Measurements from ENCODE around the gene TBCE. TPM values are rescaled to one million over a fixed set of nuclear protein-coding genes. Genes with fewer than 3 reads are reported as not detected.
"Not testable (repeated sequence)": the region's sequence is repeated elsewhere in the genome, so short reads cannot be mapped to it uniquely, and the experiment has no call there.

TBCE gene
- total and polyA plus RNA-seq, 4 experiments from 2014 or later: 17.0 to 19.1 (median 18.1) TPM

DNA sequence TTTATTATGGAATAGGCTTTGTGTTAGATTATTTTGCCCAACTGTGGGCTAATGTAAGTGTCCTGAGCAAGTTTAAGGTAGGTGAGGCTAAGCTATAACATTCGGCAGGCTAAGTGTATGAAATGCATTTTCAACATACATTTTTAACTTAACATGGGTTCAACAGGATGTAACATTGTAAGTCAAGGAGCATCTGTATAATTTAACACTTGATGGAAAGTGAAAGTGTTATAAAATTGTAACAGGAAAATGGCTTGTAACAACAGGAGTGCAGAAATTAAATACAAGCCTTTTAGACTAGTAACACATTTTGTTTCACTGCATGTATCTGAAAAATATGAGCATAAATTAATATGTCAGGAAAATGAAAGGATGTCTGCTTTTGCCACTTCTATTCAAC lies 94.7 kb downstream of the TBCE start:
- H3K9me3 ChIP-seq (ENCODE audit: control insufficient read depth in 1 of 2, low read length in 2 of 2): no peaks in the 10 kb centered on the region
- DNase-seq: no peak
- no peaks in the 10 kb centered on the region for H3K27me3 Mint-ChIP-seq
- no peaks in the 10 kb centered on the region for H3K9me3 Mint-ChIP-seq
- ChIA-PET POLR2A (ENCODE audit: partially characterized antibody) (no interaction called here), CTCF (ENCODE audit: partially characterized antibody) (interaction anchor here (1.7 kb wide), 1 partner anchor 43 kb away, joined by 4 read pairs; no protein-coding TSS in a partner anchor)
- no peak overlapping the region for H3K4me3 ChIP-seq (ENCODE audit: low read length in 2 of 2)
- peak overlapping the region in 5 of 7 donors; percentile 2 to 58 (median 4) for H3K27ac Mint-ChIP-seq
- intact Hi-C loops (cut with micrococcal nuclease): no loop called here
- H3K4me1 Mint-ChIP-seq: peaks cover 10 to 14% (median 12%) of the 10 kb centered on the region in 4 donors
- peaks cover 14% of the 10 kb centered on the region for H3K4me1 ChIP-seq (ENCODE audit: insufficient read depth, low read length)
- H3K4me3 Mint-ChIP-seq: peak overlapping the region in 1 of 8 donors; percentile 9
- no peaks in the 10 kb centered on the region for H3K27me3 ChIP-seq (ENCODE audit: insufficient read depth, low read length)
- peaks cover 2 to 15% of the 10 kb centered on the region in 2 donors for H3K36me3 Mint-ChIP-seq
- H3K27ac ChIP-seq (ENCODE audit: low read depth, low read length): no peak overlapping the region
- no peaks in the 10 kb centered on the region for H3K36me3 ChIP-seq (ENCODE audit: insufficient read depth, low read length)

DNA sequence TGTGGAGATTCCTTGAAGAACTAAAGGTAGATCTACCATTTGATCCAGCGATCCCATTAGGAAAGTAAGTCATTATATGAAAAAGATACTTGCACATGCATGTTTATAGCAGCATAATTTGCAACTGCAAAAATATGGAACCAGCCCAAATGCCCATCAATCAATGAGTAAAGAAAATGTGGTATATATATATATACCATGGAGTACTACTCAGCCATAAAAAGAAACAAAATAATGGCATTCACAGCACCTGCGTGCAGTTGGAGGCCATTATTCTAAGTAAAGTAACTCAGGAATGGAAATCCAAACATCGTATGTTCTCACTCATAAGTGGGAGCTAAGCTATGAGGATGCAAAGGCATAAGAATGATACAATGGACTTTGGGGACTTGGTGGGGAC lies 95.6 kb downstream of the TBCE start:
- CTCF ChIA-PET (ENCODE audit: partially characterized antibody); H3K36me3 ChIP-seq (ENCODE audit: insufficient read depth, low read length): not testable (repeated sequence)
- peaks cover 10 to 14% (median 12%) of the 10 kb centered on the region in 4 donors for H3K4me1 Mint-ChIP-seq

DNA sequence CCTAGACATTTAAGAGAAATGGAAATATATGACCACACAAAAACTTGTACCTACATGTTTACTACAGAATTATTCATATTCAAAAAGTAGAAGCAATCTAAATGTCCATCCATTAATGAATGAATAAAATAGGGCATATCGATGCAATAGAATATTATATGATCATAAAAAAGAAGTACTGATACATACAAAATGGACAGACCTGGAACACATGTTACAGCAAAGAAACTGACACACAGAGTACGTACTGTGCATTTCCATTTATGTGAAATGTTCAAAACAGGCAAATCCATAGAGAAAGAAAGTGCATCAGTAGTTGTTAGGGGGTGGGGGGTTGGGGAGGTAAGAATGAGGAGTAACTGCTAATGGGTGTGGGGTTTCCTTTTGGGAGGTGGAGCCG lies 97.8 kb downstream of the TBCE start:
- H3K27me3 ChIP-seq (ENCODE audit: insufficient read depth, low read length): no peaks in the 10 kb centered on the region
- H3K36me3 Mint-ChIP-seq: peaks cover 7 to 18% of the 10 kb centered on the region in 2 donors

More for the DNA sequence above, 95.6 kb downstream of the TBCE start:
- POLR2A ChIA-PET (ENCODE audit: partially characterized antibody); H3K4me3 ChIP-seq (ENCODE audit: low read length in 2 of 2); H3K27me3 ChIP-seq (ENCODE audit: insufficient read depth, low read length); H3K9me3 Mint-ChIP-seq; DNase-seq; intact Hi-C loops (cut with micrococcal nuclease); H3K27ac ChIP-seq (ENCODE audit: low read depth, low read length); H3K27me3 Mint-ChIP-seq; H3K9me3 ChIP-seq (ENCODE audit: control insufficient read depth in 1 of 2, low read length in 2 of 2): not testable (repeated sequence)
- peaks cover 2 to 15% of the 10 kb centered on the region in 2 donors for H3K36me3 Mint-ChIP-seq
- H3K4me3 Mint-ChIP-seq: peak overlapping the region in 1 of 8 donors; percentile 30
- peak overlapping the region in 1 of 7 donors; percentile 26 for H3K27ac Mint-ChIP-seq
- H3K4me1 ChIP-seq (ENCODE audit: insufficient read depth, low read length): peaks cover 14% of the 10 kb centered on the region

DNA sequence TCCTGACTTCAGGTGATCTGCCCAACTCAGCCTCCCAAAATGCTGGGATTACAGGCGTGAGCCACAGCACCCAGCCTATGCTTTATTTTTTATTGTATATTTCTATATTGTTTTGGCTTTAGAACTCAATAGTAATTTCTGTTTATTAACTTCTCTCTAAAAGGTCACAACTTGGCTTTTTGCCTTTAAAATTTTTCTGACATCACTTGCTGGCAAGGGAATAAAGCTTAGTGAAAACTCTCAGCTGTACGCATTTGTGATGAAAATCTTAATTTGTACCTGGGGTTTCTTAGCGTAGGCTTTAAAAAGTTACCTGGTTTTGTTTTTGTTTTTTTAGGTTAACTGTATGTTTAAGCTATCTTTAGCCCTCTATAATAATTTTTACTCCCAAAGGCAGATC lies 100.8 kb downstream of the TBCE start:
- ChIA-PET POLR2A (ENCODE audit: partially characterized antibody) (no interaction called here), CTCF (ENCODE audit: partially characterized antibody) (interaction anchor here (0.7 to 1.6 kb wide), 2 partner anchors 36 to 41 kb away, joined by 3 read pairs; partner anchors contain the start of gene B3GALNT2)
- Histone ChIP-seq H3K4me1 (ENCODE audit: insufficient read depth, low read length) (peaks cover 5% of the 10 kb centered on the region), H3K4me3 (ENCODE audit: low read length in 2 of 2) (no peak overlapping the region), H3K9me3 (ENCODE audit: control insufficient read depth in 1 of 2, low read length in 2 of 2) (no peaks in the 10 kb centered on the region), H3K27me3 (ENCODE audit: insufficient read depth, low read length) (no peaks in the 10 kb centered on the region), H3K27ac (ENCODE audit: low read depth, low read length) (no peak overlapping the region), H3K36me3 (ENCODE audit: insufficient read depth, low read length) (no peaks in the 10 kb centered on the region)
- no peak for DNase-seq
- Mint-ChIP-seq H3K27me3 (no peaks in the 10 kb centered on the region), H3K4me1 (peaks cover 0 to under 1% (median 0%) of the 10 kb centered on the region in 4 donors), H3K9me3 (no peaks in the 10 kb centered on the region), H3K27ac (no peak overlapping the region), H3K36me3 (peaks cover 7 to 18% of the 10 kb centered on the region in 2 donors), H3K4me3 (no peak overlapping the region)
- intact Hi-C loops (cut with micrococcal nuclease): no loop called here

More for the DNA sequence above, 97.8 kb downstream of the TBCE start:
- Histone ChIP-seq H3K9me3 (ENCODE audit: control insufficient read depth in 1 of 2, low read length in 2 of 2) (no peaks in the 10 kb centered on the region), H3K4me1 (ENCODE audit: insufficient read depth, low read length) (peaks cover 14% of the 10 kb centered on the region), H3K27ac (ENCODE audit: low read depth, low read length) (no peak overlapping the region), H3K4me3 (ENCODE audit: low read length in 2 of 2) (no peak overlapping the region), H3K36me3 (ENCODE audit: insufficient read depth, low read length) (no peaks in the 10 kb centered on the region)
- ChIA-PET POLR2A (ENCODE audit: partially characterized antibody) (no interaction called here), CTCF (ENCODE audit: partially characterized antibody) (no interaction called here)
- DNase-seq: no peak
- Mint-ChIP-seq H3K9me3 (no peaks in the 10 kb centered on the region), H3K4me1 (peaks cover 10 to 14% (median 12%) of the 10 kb centered on the region in 4 donors), H3K4me3 (no peak overlapping the region), H3K27ac (no peak overlapping the region), H3K27me3 (no peaks in the 10 kb centered on the region)
- intact Hi-C loops (cut with micrococcal nuclease): no loop called here

DNA sequence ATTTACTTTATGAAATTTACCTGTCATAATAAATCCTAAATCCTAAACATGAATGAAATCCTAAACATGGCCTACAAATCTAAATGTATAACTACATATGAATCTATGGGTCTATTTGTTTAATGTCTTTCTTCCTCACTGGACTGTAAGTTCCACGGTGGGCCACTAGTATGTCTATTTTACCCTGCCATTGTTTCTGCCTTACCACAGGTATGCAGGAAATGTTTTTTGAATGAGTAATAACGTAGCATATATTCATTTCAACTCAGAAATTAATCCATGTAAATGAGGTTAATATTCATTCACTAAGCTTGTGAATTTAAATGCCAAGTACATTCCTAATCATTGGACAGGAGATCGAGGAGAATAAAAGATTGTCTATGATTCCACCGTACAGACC lies 101.7 kb downstream of the TBCE start:
- Histone ChIP-seq H3K9me3 (ENCODE audit: control insufficient read depth in 1 of 2, low read length in 2 of 2) (no peaks in the 10 kb centered on the region), H3K4me1 (ENCODE audit: insufficient read depth, low read length) (peaks cover 5% of the 10 kb centered on the region), H3K4me3 (ENCODE audit: low read length in 2 of 2) (no peak overlapping the region), H3K36me3 (ENCODE audit: insufficient read depth, low read length) (no peaks in the 10 kb centered on the region), H3K27me3 (ENCODE audit: insufficient read depth, low read length) (no peaks in the 10 kb centered on the region), H3K27ac (ENCODE audit: low read depth, low read length) (no peak overlapping the region)
- Mint-ChIP-seq H3K27ac (no peak overlapping the region), H3K36me3 (peaks cover 7 to 22% of the 10 kb centered on the region in 2 donors), H3K4me1 (no peaks in the 10 kb centered on the region), H3K27me3 (no peaks in the 10 kb centered on the region), H3K9me3 (no peaks in the 10 kb centered on the region), H3K4me3 (no peak overlapping the region)
- CTCF ChIA-PET (ENCODE audit: partially characterized antibody): interaction anchor here (0.7 to 1.6 kb wide), 2 partner anchors 35 to 42 kb away, joined by 3 read pairs; partner anchors contain the start of gene B3GALNT2
- intact Hi-C loops (cut with micrococcal nuclease): no loop called here
- POLR2A ChIA-PET (ENCODE audit: partially characterized antibody): no interaction called here
- DNase-seq: no peak

DNA sequence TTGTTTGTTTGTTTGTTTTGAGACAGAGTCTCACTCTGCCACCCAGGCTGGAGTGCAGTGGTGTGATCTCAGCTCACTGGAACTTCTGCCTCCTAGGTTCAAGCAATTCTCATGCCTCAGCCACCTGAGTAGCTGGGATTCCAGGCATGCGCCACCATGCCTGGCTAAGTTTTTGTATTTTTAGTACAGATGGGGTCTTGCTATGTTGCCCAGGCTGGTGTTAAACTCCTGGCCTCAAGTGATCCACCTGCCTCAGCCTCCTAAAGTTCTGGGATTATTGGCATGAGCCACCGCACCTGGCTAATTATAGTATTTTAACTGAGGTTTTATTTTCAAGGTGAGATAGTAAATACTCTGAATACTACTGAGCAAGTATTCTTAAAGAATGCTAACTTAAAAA lies 102.7 kb downstream of the TBCE start:
- H3K4me1 ChIP-seq (ENCODE audit: insufficient read depth, low read length); H3K4me3 ChIP-seq (ENCODE audit: low read length in 2 of 2); H3K4me3 Mint-ChIP-seq; DNase-seq; CTCF ChIA-PET (ENCODE audit: partially characterized antibody); H3K27me3 Mint-ChIP-seq; POLR2A ChIA-PET (ENCODE audit: partially characterized antibody); H3K27ac ChIP-seq (ENCODE audit: low read depth, low read length); H3K27me3 ChIP-seq (ENCODE audit: insufficient read depth, low read length); H3K27ac Mint-ChIP-seq; H3K4me1 Mint-ChIP-seq; intact Hi-C loops (cut with micrococcal nuclease); H3K9me3 ChIP-seq (ENCODE audit: control insufficient read depth in 1 of 2, low read length in 2 of 2); H3K9me3 Mint-ChIP-seq; H3K36me3 ChIP-seq (ENCODE audit: insufficient read depth, low read length): not testable (repeated sequence)
- peaks cover 7 to 18% of the 10 kb centered on the region in 2 donors for H3K36me3 Mint-ChIP-seq

DNA sequence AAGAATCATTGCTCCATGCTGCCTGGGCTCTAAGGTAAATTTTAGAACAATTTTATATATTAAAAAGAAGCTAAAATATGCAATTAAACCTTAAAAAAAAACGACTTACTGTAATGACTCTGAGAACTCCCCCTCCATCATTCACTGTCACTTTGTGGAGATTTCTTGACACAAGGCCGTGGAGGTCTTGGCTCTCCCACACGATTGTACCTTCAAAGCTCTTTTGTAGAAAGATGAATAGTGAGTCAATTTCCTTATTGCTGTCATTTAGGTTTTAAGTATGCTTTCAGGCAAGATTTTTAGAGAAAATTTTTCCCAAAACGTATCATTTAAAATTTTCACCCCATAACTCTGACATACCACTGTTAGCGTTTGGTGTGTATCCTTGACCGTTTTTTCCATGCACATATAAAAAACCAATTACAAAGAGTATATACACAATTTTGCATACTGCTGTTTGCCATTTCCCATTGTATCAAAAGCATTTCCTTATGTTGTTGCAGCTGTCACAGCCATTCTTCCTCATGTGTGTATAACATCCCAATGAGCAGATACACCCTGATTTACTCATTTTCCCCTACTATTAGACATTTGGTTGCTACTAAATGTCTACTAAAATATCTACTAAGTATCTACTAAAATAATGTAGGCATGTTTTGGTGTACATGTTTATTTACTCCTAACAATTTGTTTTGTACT lies 103.7 kb downstream of the TBCE start:
- ChIA-PET POLR2A (ENCODE audit: partially characterized antibody) (interaction anchor here (0.7 kb wide), 1 partner anchor 652 kb away, joined by 3 read pairs; no protein-coding TSS in a partner anchor), CTCF (ENCODE audit: partially characterized antibody) (no interaction called here)
- H3K36me3 Mint-ChIP-seq: peaks cover 7 to 8% of the 10 kb centered on the region in 2 donors
- H3K4me3 Mint-ChIP-seq: no peak overlapping the region
- no peak overlapping the region for H3K27ac Mint-ChIP-seq
- H3K27me3 Mint-ChIP-seq: no peaks in the 10 kb centered on the region
- no peaks in the 10 kb centered on the region for H3K4me1 Mint-ChIP-seq
- H3K4me3 ChIP-seq (ENCODE audit: low read length in 2 of 2): no peak overlapping the region
- no peaks in the 10 kb centered on the region for H3K27me3 ChIP-seq (ENCODE audit: insufficient read depth, low read length)
- no peak for DNase-seq
- no peaks in the 10 kb centered on the region for H3K9me3 ChIP-seq (ENCODE audit: control insufficient read depth in 1 of 2, low read length in 2 of 2)
- intact Hi-C loops (cut with micrococcal nuclease): no loop called here
- no peaks in the 10 kb centered on the region for H3K9me3 Mint-ChIP-seq
- H3K4me1 ChIP-seq (ENCODE audit: insufficient read depth, low read length): no peaks in the 10 kb centered on the region
- H3K27ac ChIP-seq (ENCODE audit: low read depth, low read length): no peak overlapping the region
- no peaks in the 10 kb centered on the region for H3K36me3 ChIP-seq (ENCODE audit: insufficient read depth, low read length)
